HG03558 (cell line): Measurements from ENCODE around the gene IRX3.

ENCODE experiments used
- ATAC-seq: cut with Tn5 transposase; IDR thresholded peaks from one replicate; pipeline ENCODE4 v1.9.1; 2021; ENCODE audit warnings: moderate number of reproducible peaks; ENCODE audit not compliant: unreplicated experiment; ENCODE audit errors: extremely low read depth

The IRX3 gene

DNA sequence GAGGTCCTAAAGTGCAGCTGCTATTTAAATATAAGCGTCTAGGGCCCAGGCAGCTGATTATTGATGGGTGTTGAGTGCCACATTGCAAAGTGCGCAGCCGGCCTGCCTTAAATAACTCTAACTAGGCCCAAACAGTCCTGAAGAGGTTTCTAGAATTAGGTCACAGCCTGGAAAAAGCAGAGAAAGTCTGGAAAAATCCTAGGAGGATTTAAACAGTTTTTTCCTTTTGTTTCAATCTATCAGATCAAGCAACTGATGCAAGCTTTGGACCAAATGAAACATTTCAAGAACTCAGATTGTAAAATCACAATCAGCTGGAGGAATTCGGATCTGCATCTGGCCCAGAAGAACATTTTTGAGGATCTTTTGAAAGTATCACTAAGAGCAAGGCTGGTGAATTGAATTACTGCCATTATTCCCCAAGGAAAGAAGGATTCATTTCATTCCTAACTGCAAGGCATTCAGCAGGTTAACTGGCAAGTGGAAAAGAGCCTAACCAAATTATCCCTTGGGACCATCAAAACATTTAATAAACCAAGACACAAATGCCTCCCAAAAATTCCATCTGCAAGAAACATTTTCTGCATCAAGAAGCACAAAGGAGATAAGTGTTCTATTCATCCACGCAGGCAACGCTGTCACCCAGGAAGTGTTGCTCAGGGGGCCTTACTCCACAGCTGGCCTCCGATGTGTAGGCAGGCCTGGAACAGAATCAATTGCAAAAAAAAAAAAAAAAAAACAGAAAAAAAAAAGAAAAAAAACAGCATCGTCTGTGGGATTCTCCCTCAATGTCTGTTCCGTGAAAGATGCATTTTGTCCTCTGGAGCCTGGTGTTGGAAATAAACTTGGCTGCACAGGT is 46.1 kb downstream of the IRX3 start:
- no peak for ATAC-seq

- ATAC-seq, result no peak
Observed at GRCh38 chr16:54239456-54239855, 47.1 kb downstream of the IRX3 start.

DNA sequence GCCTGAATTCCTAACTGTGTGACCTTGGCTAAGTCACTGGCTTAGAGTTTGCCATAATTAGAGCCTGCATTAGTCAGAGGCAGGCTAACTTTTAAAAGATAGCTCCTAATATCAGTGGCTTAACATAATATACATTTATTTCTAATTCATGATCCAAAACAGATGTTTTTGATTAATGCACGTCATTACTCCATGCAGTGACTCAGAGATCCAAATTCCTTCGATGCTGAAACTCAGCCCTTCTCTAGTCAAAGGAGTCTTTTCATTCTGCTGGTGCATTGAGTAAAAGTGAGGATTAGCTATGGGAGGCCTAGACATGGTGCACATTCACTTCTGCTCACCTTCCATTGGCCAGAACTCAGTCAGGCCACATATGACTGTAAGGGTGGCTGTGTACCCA is 49.8 kb downstream of the IRX3 start:
- ATAC-seq, result no peak

DNA sequence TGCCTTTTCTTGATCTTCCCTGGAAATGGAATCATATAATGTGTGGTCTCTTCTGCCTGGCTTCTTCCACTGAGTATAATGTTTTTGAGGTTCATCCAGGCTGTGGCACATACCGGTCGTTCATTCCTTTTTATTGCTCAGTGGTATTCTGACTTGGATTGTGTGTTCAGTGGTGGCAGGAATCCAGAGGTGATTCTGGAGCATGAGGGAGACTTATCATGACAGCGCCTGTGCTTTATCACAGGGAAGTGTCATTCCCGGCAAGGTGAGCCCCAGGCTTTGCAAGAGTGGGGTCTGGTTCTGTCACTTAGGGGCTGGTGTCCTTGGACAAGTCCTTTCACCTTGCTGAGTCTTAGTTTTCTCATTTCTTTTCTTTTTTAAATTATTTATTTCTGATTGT is 53.0 kb downstream of the IRX3 start:
- no peak for ATAC-seq
